Measurements from ENCODE around the gene ZBTB32. TPM values are rescaled to one million over a fixed set of nuclear protein-coding genes. Genes with fewer than 3 reads are reported as not detected.

ZBTB32 gene
- total RNA-seq, 1 donor from 2014 or later = not detected

Other genes with a start within 250 kb of the ZBTB32 start
- gene KRTDAP, start 214.1 kb upstream of the ZBTB32 start, total RNA-seq = not detected
- gene DMKN, start 190.9 kb upstream of the ZBTB32 start, total RNA-seq = under 0.01 TPM
- not detected for gene SBSN, start 176.2 kb upstream of the ZBTB32 start, total RNA-seq
- not detected for gene GAPDHS, start 171.1 kb upstream of the ZBTB32 start, total RNA-seq
- 50.1 TPM for gene TMEM147, start 158.9 kb upstream of the ZBTB32 start, total RNA-seq
- gene ATP4A, start 140.9 kb upstream of the ZBTB32 start, total RNA-seq = not detected
- gene PMIS2, start 118.4 kb upstream of the ZBTB32 start, total RNA-seq = not detected
- gene HAUS5, start 91.8 kb upstream of the ZBTB32 start, total RNA-seq = 5.3 TPM
- gene RBM42, start 75.5 kb upstream of the ZBTB32 start, total RNA-seq = 21.6 TPM
- gene ETV2, start 62.8 kb upstream of the ZBTB32 start, total RNA-seq = 0.82 TPM
- gene COX6B1, start 56.2 kb upstream of the ZBTB32 start, total RNA-seq = 210 TPM
- gene UPK1A, start 38.0 kb upstream of the ZBTB32 start, total RNA-seq = not detected
- gene KMT2B, start 13.4 kb downstream of the ZBTB32 start, total RNA-seq = 3.7 TPM
- 2.9 TPM for gene IGFLR1, start 37.9 kb downstream of the ZBTB32 start, total RNA-seq
- 9.4 TPM for gene U2AF1L4, start 40.9 kb downstream of the ZBTB32 start, total RNA-seq
- 5.7 TPM for gene PSENEN, start 41.1 kb downstream of the ZBTB32 start, total RNA-seq
- 9.0 TPM for gene LIN37, start 44.0 kb downstream of the ZBTB32 start, total RNA-seq
- gene HSPB6, start 52.5 kb downstream of the ZBTB32 start, total RNA-seq = under 0.01 TPM
- gene PROSER3, start 53.6 kb downstream of the ZBTB32 start, total RNA-seq = 3.3 TPM
- 52.6 TPM for gene ARHGAP33, start 71.0 kb downstream of the ZBTB32 start, total RNA-seq
- not detected for gene PRODH2, start 108.3 kb downstream of the ZBTB32 start, total RNA-seq
- 1.2 TPM for gene NPHS1, start 147.9 kb downstream of the ZBTB32 start, total RNA-seq
- gene KIRREL2, start 152.4 kb downstream of the ZBTB32 start, total RNA-seq = 0.41 TPM
- 214 TPM for gene APLP1, start 164.0 kb downstream of the ZBTB32 start, total RNA-seq
- 2.4 TPM for gene NFKBID, start 196.0 kb downstream of the ZBTB32 start, total RNA-seq
- 0.41 TPM for gene HCST, start 198.0 kb downstream of the ZBTB32 start, total RNA-seq
- 2.9 TPM for gene TYROBP, start 203.7 kb downstream of the ZBTB32 start, total RNA-seq
- gene LRFN3, start 231.8 kb downstream of the ZBTB32 start, total RNA-seq = 7.7 TPM

Measured in frontal cortex (tissue), 1 donor.